Prostate gland (tissue), 2 donors: ENCODE measurements around the gene TTC29. TPM values are rescaled to one million over a fixed set of nuclear protein-coding genes. Genes with fewer than 3 reads are reported as not detected.
"Not testable (repeated sequence)": the region's sequence is repeated elsewhere in the genome, so short reads cannot be mapped to it uniquely, and the experiment has no call there.

ENCODE experiments used
- DNase-seq: peaks from one replicate; pipeline ENCODE4 v3.0.0-alpha.2; 2019; ENCODE audit warnings: low spot score
- H3K27ac ChIP-seq, 2 donors: fragments of 200-600 bp; sonication (generic); 2 replicates each; pipeline ENCODE4 v1.5.1; 2017 to 2019
- H3K27me3 ChIP-seq: fragments of 200-600 bp; sonication (generic); replicated peaks from 2 replicates; pipeline ENCODE4 v1.5.1; 2019; ENCODE audit not compliant: insufficient read depth
- H3K36me3 ChIP-seq, 2 donors: fragments of 200-600 bp; sonication (generic); 1 replicate in 1 of 2; 2 replicates in 1 of 2; pipeline versions ENCODE4 v1.5.1 to v1.8.1; 2017 to 2019
- H3K4me1 ChIP-seq: fragments of 200-600 bp; sonication (generic); replicated peaks from 2 replicates; pipeline ENCODE4 v1.5.1; 2019
- H3K4me3 ChIP-seq, 2 donors: fragments of 200-600 bp; sonication (generic); 2 replicates each; pipeline ENCODE4 v1.5.1; 2017 to 2019
- H3K9me3 ChIP-seq: fragments of 200-600 bp; sonication (generic); 2 replicates; pipeline ENCODE4 v1.5.1; 2017
- CTCF ChIP-seq, 4 experiments: fragments of 200-600 bp in 2 of 4; fragments of 450-650 bp in 2 of 4; sonication (generic) in 2 of 4; IDR thresholded peaks; 1 replicate in 3 of 4; 2 replicates in 1 of 4; pipeline ENCODE4 v1.5.1; 2016 to 2019; ENCODE audit warnings: antibody characterized with exemption in 4 of 4, mild to moderate bottlenecking in 2 of 4, moderate library complexity in 2 of 4
- POLR2A ChIP-seq: fragments of 450-650 bp; IDR thresholded peaks from one replicate; pipeline ENCODE4 v1.6.1; 2016; ENCODE audit warnings: antibody characterized with exemption, mild to moderate bottlenecking
- POLR2AphosphoS5 ChIP-seq: sonication (generic); formaldehyde crosslinking; IDR thresholded peaks from one replicate; pipeline ENCODE4 v1.6.1; 2017; ENCODE audit warnings: antibody characterized with exemption
- WGBS: methylation state at CpG from one replicate; pipeline ENCODE4 v1.1.5; 2018; 5-methylcytosine and 5-hydroxymethylcytosine counted together
- intact Hi-C: fragments of 100-400 bp; cut with DNase I; formaldehyde crosslinking; loops from one replicate; pipeline ENCODE4 v1.14.2; 2022
- total RNA-seq, 2 donors: library from RNA; depleted of rRNA; stranded (reverse); fragments of >200 nt; gene quantifications; one replicate each; pipeline ENCODE4 v1.1.0, GENCODE V29; 2016

The TTC29 gene
- total RNA-seq, 2 donors from 2014 or later: 3.1 TPM; not detected in 1

GRCh38 chr4:146835096-146835495 is 110.6 kb downstream of the TTC29 start:
- no peak for DNase-seq
- TF ChIP-seq CTCF (IDR thresholded peaks at IDR 0.05) (no peak), POLR2AphosphoS5 (no peak), POLR2A (no peak)
- no peaks in the 10 kb centered on the region for H3K9me3 ChIP-seq
- WGBS: 55% methylated on average over 1 of the region's 1 CpG
- no peak overlapping the region for H3K4me3 ChIP-seq
- no peak overlapping the region for H3K27ac ChIP-seq
- no peaks in the 10 kb centered on the region for H3K36me3 ChIP-seq
- H3K27me3 ChIP-seq: no peaks in the 10 kb centered on the region
- intact Hi-C loops: no loop called here
- no peaks in the 10 kb centered on the region for H3K4me1 ChIP-seq

- no peaks in the 10 kb centered on the region for H3K36me3 ChIP-seq
- DNase-seq: no peak
- intact Hi-C loops: no loop called here
- no peak for TF ChIP-seq POLR2A
- no peak for TF ChIP-seq CTCF (IDR thresholded peaks at IDR 0.05)
- no peak for TF ChIP-seq POLR2AphosphoS5
- no peaks in the 10 kb centered on the region for H3K9me3 ChIP-seq
- no peaks in the 10 kb centered on the region for H3K4me1 ChIP-seq
- H3K4me3 ChIP-seq: no peak overlapping the region
- no peak overlapping the region for H3K27ac ChIP-seq
- 58% methylated on average over 6 of the region's 6 CpGs for WGBS
- no peaks in the 10 kb centered on the region for H3K27me3 ChIP-seq
These were observed 111.2 kb downstream of the TTC29 start for GRCh38 chr4:146834263-146835034.

- TF ChIP-seq CTCF (IDR thresholded peaks at IDR 0.05) (no peak), POLR2A (no peak), POLR2AphosphoS5 (no peak)
- Histone ChIP-seq H3K9me3 (no peaks in the 10 kb centered on the region), H3K4me1 (no peaks in the 10 kb centered on the region), H3K36me3 (no peaks in the 10 kb centered on the region), H3K4me3 (no peak overlapping the region), H3K27me3 (no peaks in the 10 kb centered on the region), H3K27ac (no peak overlapping the region)
- intact Hi-C loops: no loop called here
- 59% methylated on average over 3 of the region's 3 CpGs for WGBS
- no peak for DNase-seq
These were observed 112.1 kb downstream of the TTC29 start for GRCh38 chr4:146833530-146833929.

GRCh38 chr4:146822980-146823379 is 122.7 kb downstream of the TTC29 start:
- intact Hi-C loops, H3K27me3 ChIP-seq, H3K4me3 ChIP-seq, H3K9me3 ChIP-seq, H3K27ac ChIP-seq, H3K4me1 ChIP-seq, DNase-seq, H3K36me3 ChIP-seq: not testable (repeated sequence)
- WGBS: 88% methylated on average over 1 of the region's 1 CpG

- 86% methylated on average over 5 of the region's 5 CpGs for WGBS
These were observed 130.9 kb downstream of the TTC29 start for GRCh38 chr4:146814750-146815149.

More at GRCh38 chr4:146814750-146815149, 130.9 kb downstream of the TTC29 start:
- Histone ChIP-seq H3K9me3 (no peaks in the 10 kb centered on the region), H3K27ac (no peak overlapping the region), H3K36me3 (no peaks in the 10 kb centered on the region), H3K4me1 (no peaks in the 10 kb centered on the region), H3K4me3 (no peak overlapping the region), H3K27me3 (no peaks in the 10 kb centered on the region)
- TF ChIP-seq POLR2AphosphoS5 (no peak), POLR2A (no peak), CTCF (IDR thresholded peaks at IDR 0.05) (no peak)
- no peak for DNase-seq
- intact Hi-C loops: no loop called here
